Endothelial cell of umbilical vein (primary cell): ENCODE results near the gene CDC42BPB. TPM values are rescaled to one million over a fixed set of nuclear protein-coding genes. Genes with fewer than 3 reads are reported as not detected.

Source experiments
- BruUV-seq: library from RNA; stranded (reverse); fragments of 400-500 nt; replicated peaks from 2 replicates; lab custom pipeline; 2021; lab: Mats Ljungman, UMichigan
- CTCF ChIA-PET: fragments of 300-600, 350-600 bp; sonication (Branson Sonifier 250); formaldehyde crosslinking; loops from one replicate; lab custom pipeline; 2021; ENCODE audit warnings: antibody characterized with exemption, inconsistent platforms; lab: Charles Lee
- POLR2A ChIA-PET: fragments of 300-600, 350-600 bp; sonication (Branson Sonifier 250); formaldehyde crosslinking; loops from one replicate; lab custom pipeline; 2021; ENCODE audit warnings: antibody characterized with exemption, inconsistent platforms; lab: Charles Lee
- DNase-seq: peaks from one replicate; pipeline ENCODE4 v3.0.0-alpha.2; 2011; ENCODE audit warnings: low read depth, low spot score
- FAIRE-seq: peaks from 2 replicates; lab custom pipeline; 2011; peaks lifted over from hg19 to GRCh38; lab: Jason Lieb, UNC
- H2AFZ ChIP-seq: 2 replicates; pipeline ENCODE4 v1.6.0; 2012; ENCODE audit warnings: low read depth, low read length, control low read depth, inconsistent platforms
- H3K27ac ChIP-seq: 2 replicates; pipeline ENCODE4 v1.5.1; 2011; ENCODE audit warnings: low read depth, mild to moderate bottlenecking, control low read depth, low read length, moderate library complexity; ENCODE audit not compliant: insufficient read depth
- H3K27me3 ChIP-seq, 2 experiments: 2 replicates each; pipeline versions ENCODE4 v1.6.0 to v1.6.1; 2011; ENCODE audit warnings: low read length in 2 of 2, mixed read lengths in 1 of 2; ENCODE audit not compliant: control insufficient read depth in 2 of 2, insufficient read depth in 2 of 2
- H3K36me3 ChIP-seq, 2 experiments: 2 replicates in 1 of 2; 3 replicates in 1 of 2; pipeline ENCODE4 v1.5.1; 2011; ENCODE audit warnings: low read length in 2 of 2, mild to moderate bottlenecking in 1 of 2, moderate library complexity in 1 of 2; ENCODE audit not compliant: control insufficient read depth in 2 of 2, insufficient read depth in 2 of 2; ENCODE audit errors: extremely low read depth in 1 of 2
- H3K4me1 ChIP-seq: 3 replicates; pipeline ENCODE4 v1.5.1; 2011; ENCODE audit warnings: mild to moderate bottlenecking, low read length; ENCODE audit not compliant: control insufficient read depth, insufficient read depth; ENCODE audit errors: extremely low read depth
- H3K4me2 ChIP-seq: 2 replicates; pipeline ENCODE4 v1.6.1; 2011; ENCODE audit warnings: low read length, control low read depth, mixed read lengths; ENCODE audit not compliant: insufficient read depth
- H3K4me3 ChIP-seq, 3 experiments: fragments of 200-600 bp in 1 of 3; sonication (generic), shearing (Covaris generic) in 1 of 3; replicated peaks in 1 of 3; 2 replicates each; pipeline ENCODE4 v1.5.1; 2011 to 2016; ENCODE audit warnings: control low read depth in 3 of 3, low read length in 3 of 3, mild to moderate bottlenecking in 2 of 3, inconsistent platforms in 1 of 3, low read depth in 1 of 3, moderate library complexity in 1 of 3; ENCODE audit not compliant: insufficient read depth in 1 of 3
- H3K79me2 ChIP-seq: 2 replicates; pipeline ENCODE4 v1.6.0; 2012; ENCODE audit warnings: low read length, inconsistent platforms; ENCODE audit not compliant: control insufficient read depth, insufficient read depth
- H3K9ac ChIP-seq: replicated peaks from 2 replicates; pipeline ENCODE3; 2011; ENCODE audit warnings: low read length, control low read depth; ENCODE audit not compliant: insufficient read depth; ENCODE audit errors: extremely low read depth
- H3K9me1 ChIP-seq: replicated peaks from 3 replicates; pipeline ENCODE4 v1.6.0; 2011; ENCODE audit warnings: mild to moderate bottlenecking, low read length; ENCODE audit not compliant: control insufficient read depth, insufficient read depth; ENCODE audit errors: extremely low read depth
- H3K9me3 ChIP-seq: replicated peaks from 2 replicates; pipeline ENCODE4 v1.5.1; 2012; ENCODE audit warnings: low read length, inconsistent platforms; ENCODE audit not compliant: control insufficient read depth, insufficient read depth
- H4K20me1 ChIP-seq: replicated peaks from 2 replicates; pipeline ENCODE3; 2011; ENCODE audit warnings: mild to moderate bottlenecking, low read length; ENCODE audit not compliant: control insufficient read depth, insufficient read depth; ENCODE audit errors: extremely low read depth
- CTCF ChIP-seq, 2 donors: IDR thresholded peaks; 1 replicate in 1 of 2; 2 replicates in 1 of 2; pipeline ENCODE4 v1.5.1; 2011; ENCODE audit warnings: low read length in 2 of 2, mild to moderate bottlenecking in 2 of 2, moderate library complexity in 2 of 2, control low read depth in 1 of 2, inconsistent platforms in 1 of 2, low read depth in 1 of 2; ENCODE audit not compliant: insufficient read depth in 1 of 2; ENCODE audit errors: extremely low read depth in 1 of 2
- EZH2 ChIP-seq: IDR thresholded peaks from 2 replicates; pipeline ENCODE4 v1.6.1; 2012; ENCODE audit warnings: borderline replicate concordance, low read depth, mild to moderate bottlenecking, moderate library complexity, low read length, inconsistent platforms; ENCODE audit not compliant: severe bottlenecking
- FOS ChIP-seq: IDR thresholded peaks from 2 replicates; pipeline ENCODE4 v1.6.1; 2011; ENCODE audit warnings: mild to moderate bottlenecking, low read length, moderate library complexity, borderline replicate concordance; ENCODE audit not compliant: insufficient read depth
- GATA2 ChIP-seq: IDR thresholded peaks from 2 replicates; pipeline ENCODE4 v1.7.0; 2011; ENCODE audit warnings: low read depth, mild to moderate bottlenecking, moderate library complexity, mixed read lengths, low read length; ENCODE audit not compliant: insufficient read length, insufficient read depth
- JUN ChIP-seq: IDR thresholded peaks from 2 replicates; pipeline ENCODE4 v1.6.1; 2011; ENCODE audit warnings: borderline replicate concordance, low read depth; ENCODE audit not compliant: insufficient read length, insufficient read depth
- MAX ChIP-seq: IDR thresholded peaks from 2 replicates; pipeline ENCODE4 v1.6.1; 2011; ENCODE audit not compliant: insufficient read depth, insufficient read length
- MYC ChIP-seq: IDR thresholded peaks from one replicate; pipeline ENCODE4 v1.6.1; 2011; ENCODE audit warnings: mild to moderate bottlenecking, low read depth, low read length
- POLR2A ChIP-seq: IDR thresholded peaks from 2 replicates; pipeline ENCODE4 v1.6.1; 2012; ENCODE audit warnings: low read depth, mild to moderate bottlenecking, control low read depth, low read length
- POLR2AphosphoS5 ChIP-seq: IDR thresholded peaks from 2 replicates; pipeline ENCODE4 v1.6.1; 2012; ENCODE audit warnings: low read depth, mild to moderate bottlenecking, control low read depth, low read length, moderate library complexity; ENCODE audit not compliant: insufficient read depth
- dilution Hi-C: fragments of 300-500 bp; cut with MboI; formaldehyde crosslinking; loops from one replicate; pipeline ENCODE4 v1.15.0; 2019; ENCODE audit warnings: low sequenced_read_pairs; ENCODE audit not compliant: extremely low pct_ligation_motif_present
- intact Hi-C: fragments of 100-400 bp; cut with micrococcal nuclease; formaldehyde crosslinking; loops from one replicate; pipeline ENCODE4 v1.10.0; 2022
- polyA plus RNA-seq, 4 experiments: library from polyadenylated mRNA; depleted of rRNA in 3 of 4; stranded (reverse) in 3 of 4; unstranded in 1 of 4; fragments of >200 nt; gene quantifications; 2 replicates each; pipeline versions ENCODE4 v1.2.1 to v1.2.3, GENCODE V29; 2011 to 2012; ENCODE audit warnings: missing spikeins in 1 of 4
- total RNA-seq: library from RNA; stranded (reverse); gene quantifications from 2 replicates; pipeline ENCODE4 v1.2.3, GENCODE V29; 2021

Gene CDC42BPB
- total and polyA plus RNA-seq, 2 donors (not counting 3 experiments of a cell fraction or from before 2014, with no cell fraction given): 82.6 to 131 TPM

- dilution Hi-C loops (no loop called here), intact Hi-C loops (loop anchor here (5.0 kb wide), 1 partner anchor 85 kb away; the partner anchor contains the start of gene CDC42BPB)
- Histone ChIP-seq H3K4me2 (no peak overlapping the region), H3K36me3 (peaks cover 20 to 66% of the 10 kb centered on the region in 2 experiments), H2AFZ (no peak overlapping the region), H3K27me3 (no peaks in the 10 kb centered on the region), H3K27ac (no peak overlapping the region), H3K4me1 (no peaks in the 10 kb centered on the region), H4K20me1 (no peaks in the 10 kb centered on the region), H3K4me3 (no peak overlapping the region), H3K9me1 (no peaks in the 10 kb centered on the region), H3K79me2 (no peaks in the 10 kb centered on the region), H3K9me3 (no peaks in the 10 kb centered on the region), H3K9ac (no peak overlapping the region)
- ChIA-PET POLR2A (no interaction called here), CTCF (interaction anchor here (0.6 to 1.5 kb wide), 6 partner anchors 14 to 115 kb away, joined by 3 to 6 read pairs (median 4); no protein-coding TSS in a partner anchor)
- no TSS peak for BruUV-seq
- no peak for DNase-seq
- TF ChIP-seq FOS (no peak), CTCF (IDR thresholded peaks at IDR 0.05; ENCODE audit: extremely low read depth in 1 of 2, insufficient read depth in 1 of 2, low read depth in 1 of 2, low read length in 2 of 2) (peak in 1 of 2 donors; percentile 3)
- FAIRE-seq: no peak
These were observed 85.3 kb downstream of the CDC42BPB start for GRCh38 chr14:102971836-102972606.

- CTCF ChIA-PET: interaction anchor here (0.9 to 1.4 kb wide), 2 partner anchors 33 to 108 kb away, joined by 3 to 6 read pairs; no protein-coding TSS in a partner anchor
- no peak for TF ChIP-seq CTCF (IDR thresholded peaks at IDR 0.05; ENCODE audit: extremely low read depth in 1 of 2, insufficient read depth in 1 of 2, low read depth in 1 of 2, low read length in 2 of 2)
- TF ChIP-seq POLR2A: no peak
- TF ChIP-seq GATA2: no peak
- TF ChIP-seq POLR2AphosphoS5: no peak
- no peak for TF ChIP-seq MYC
- TF ChIP-seq EZH2: no peak
- TF ChIP-seq MAX: no peak
- TF ChIP-seq JUN: no peak
- no peak for TF ChIP-seq FOS
- Histone ChIP-seq H3K9ac (no peak overlapping the region), H3K9me3 (no peaks in the 10 kb centered on the region), H3K9me1 (no peaks in the 10 kb centered on the region), H3K36me3 (peaks cover 27 to 64% of the 10 kb centered on the region in 2 experiments), H3K4me3 (no peak overlapping the region), H3K79me2 (no peaks in the 10 kb centered on the region), H2AFZ (no peak overlapping the region), H3K4me1 (no peaks in the 10 kb centered on the region), H3K4me2 (no peak overlapping the region), H4K20me1 (no peaks in the 10 kb centered on the region), H3K27ac (no peak overlapping the region), H3K27me3 (no peaks in the 10 kb centered on the region)
- dilution Hi-C loops: no loop called here
- no TSS peak for BruUV-seq
- intact Hi-C loops: loop anchor here (5.0 kb wide), 1 partner anchor 86 kb away; the partner anchor contains the start of gene CDC42BPB
- FAIRE-seq (no peak), DNase-seq (no peak)
- POLR2A ChIA-PET: no interaction called here
These were observed 86.0 kb downstream of the CDC42BPB start for GRCh38 chr14:102971314-102971713.
